TTC549 (cell line): ENCODE measurements around the gene CGB5.
"Not testable (repeated sequence)": the region's sequence is repeated elsewhere in the genome, so short reads cannot be mapped to it uniquely, and the experiment has no call there.

Experiments used
- FAIRE-seq: peaks from 2 replicates; lab custom pipeline; 2012; peaks lifted over from hg19 to GRCh38; lab: Jason Lieb, UNC

CGB5 gene

DNA sequence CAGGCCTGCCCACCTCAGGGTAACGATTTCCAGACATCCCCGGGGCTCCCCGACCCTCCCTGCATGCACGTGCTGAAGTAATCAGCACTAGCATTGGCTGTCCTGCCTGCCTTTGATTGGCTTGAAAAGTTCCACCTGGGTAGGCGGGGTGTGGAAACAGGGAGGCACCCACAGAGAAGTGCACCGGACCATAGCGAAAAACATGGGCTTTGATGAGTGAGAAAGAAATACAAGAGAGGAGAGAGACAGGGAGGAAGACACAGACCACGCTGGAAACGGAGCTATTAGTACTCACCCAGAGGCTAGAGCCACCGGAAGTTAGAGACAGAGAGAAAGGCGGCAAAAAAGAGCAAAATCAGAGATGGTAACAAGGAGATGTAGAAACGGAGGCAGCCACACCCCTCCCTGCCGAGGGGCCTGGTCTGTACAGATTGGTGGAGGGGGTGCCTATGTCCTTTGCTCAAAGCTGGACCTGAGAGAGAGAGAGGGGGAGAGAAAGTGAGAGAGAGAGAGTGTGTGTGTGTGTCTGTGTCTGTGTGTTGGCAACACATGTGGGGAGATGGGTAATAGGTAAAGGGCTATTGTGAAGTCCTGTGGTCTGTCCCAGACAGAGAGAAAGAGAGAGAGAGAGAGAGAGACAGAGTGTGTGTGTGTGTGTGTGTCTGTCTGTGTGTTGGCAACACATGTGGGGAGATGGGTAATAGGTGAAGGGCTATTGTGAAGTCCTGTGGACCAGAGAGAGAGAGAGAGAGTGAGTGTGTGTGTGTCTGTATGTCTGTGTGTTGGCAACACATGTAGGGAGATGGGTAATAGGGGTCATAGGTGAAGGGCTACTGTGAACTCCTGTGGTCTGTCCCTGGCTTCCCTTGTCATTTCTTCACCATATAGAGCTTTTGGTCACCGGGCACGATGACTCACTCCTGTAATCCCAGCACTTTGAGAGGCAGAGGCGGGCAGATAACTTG is 22.4 kb upstream of the CGB5 start:
- no peak for FAIRE-seq

DNA sequence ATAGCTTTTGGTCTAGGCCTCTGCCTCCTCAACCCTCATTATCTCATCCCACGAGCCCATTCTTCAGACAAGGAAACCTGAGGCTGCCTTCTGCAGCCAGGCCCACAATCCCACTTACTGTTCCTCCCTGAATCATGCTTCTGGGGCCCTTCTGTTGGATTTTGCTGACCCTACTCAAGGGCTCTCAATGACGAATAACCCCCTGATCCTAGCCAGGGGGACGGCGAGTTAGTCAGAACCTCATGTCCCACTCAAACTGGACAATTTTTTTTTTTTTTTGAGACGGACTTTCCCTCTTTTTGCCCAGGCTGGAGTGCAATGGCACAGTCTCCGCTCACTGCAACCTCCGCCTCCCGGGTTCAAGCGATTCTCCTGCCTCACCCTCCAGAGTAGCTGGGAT is 21.5 kb upstream of the CGB5 start:
- no peak for FAIRE-seq

DNA sequence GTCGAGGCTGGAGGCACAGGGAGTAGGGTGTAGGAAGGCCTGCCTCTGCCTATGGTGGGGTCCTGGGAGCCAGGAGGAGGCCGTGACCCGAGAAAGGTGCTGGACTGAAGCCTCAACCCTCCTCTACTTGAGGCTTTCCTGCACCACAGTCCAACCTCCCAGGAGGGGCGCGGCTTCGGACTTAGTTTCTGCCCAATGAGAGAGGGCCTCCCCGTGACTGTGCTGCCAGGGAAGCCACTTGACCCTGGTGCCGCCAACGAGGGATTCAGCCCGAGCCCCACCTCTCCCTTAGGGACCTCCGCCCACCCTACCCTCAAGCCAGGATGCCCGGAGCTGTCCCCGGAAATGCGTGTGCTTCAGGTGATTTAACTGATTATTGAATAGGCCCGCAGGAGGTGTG is 19.4 kb upstream of the CGB5 start, which contains the start of gene CGB3:
CGB3 (minus strand) TSS at position 101 of the 400 bp plus-strand sequence. CDS start 362 bp downstream, outside the sequence.
- FAIRE-seq = not testable (repeated sequence)

DNA sequence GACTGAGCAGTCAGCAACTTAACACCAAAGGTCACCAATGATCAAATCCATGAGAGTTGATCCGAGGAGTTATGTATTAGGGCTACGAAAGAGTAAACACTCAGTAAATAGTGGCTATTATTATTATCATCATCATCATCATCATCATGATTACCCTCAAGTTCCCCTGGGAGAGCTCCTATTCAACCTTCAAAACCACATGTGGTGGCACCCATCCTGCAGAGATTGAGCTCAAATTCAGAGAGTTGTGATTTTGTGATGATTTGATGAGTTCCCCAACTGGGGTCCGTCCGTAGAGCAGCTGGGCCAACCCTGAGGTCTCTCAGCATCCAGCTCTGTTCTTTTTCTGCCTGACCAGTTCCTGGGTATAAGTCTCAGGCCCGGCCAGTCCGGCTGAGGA is 18.6 kb upstream of the CGB5 start:
- not testable (repeated sequence) for FAIRE-seq

DNA sequence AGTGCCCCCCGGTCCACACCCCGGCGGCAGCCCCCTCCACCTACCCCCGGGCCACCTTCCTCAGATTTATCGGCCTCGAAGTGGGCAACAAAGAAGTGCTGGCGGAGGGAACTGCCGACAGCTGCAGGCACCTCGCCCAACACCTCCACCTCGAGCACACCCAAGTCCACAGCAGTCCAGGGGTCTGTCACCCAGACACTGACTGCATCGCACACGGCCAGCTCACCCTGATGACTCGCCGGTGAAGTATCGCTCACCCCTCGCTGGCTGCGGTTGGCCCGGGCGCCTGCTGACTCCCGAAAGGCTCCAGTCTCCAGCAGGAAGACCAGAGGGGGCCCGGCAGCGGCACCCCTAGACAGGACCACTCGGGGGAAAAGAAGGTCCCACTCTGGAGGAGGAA is 18.0 kb upstream of the CGB5 start:
- FAIRE-seq = not testable (repeated sequence)

DNA sequence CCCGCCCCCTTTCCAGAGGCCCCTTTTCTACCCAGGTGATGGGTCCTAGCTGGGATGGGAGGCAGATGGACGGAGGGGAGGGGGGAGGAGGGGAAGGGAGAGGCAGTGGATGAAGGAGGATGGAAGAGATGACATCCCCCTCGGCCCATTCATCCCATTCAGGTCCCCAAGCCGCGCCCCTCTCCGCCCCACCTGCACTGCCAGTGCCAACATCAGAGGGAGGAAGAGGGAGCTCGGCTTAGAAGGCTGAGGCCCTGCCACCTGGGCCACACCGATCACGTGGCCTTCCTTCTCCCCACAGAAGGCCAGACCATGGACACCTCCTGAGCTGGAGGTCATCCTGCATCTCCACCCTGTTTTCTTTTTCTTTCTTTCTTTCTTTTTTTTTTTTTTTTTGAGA is 15.0 kb upstream of the CGB5 start:
- FAIRE-seq = not testable (repeated sequence)

DNA sequence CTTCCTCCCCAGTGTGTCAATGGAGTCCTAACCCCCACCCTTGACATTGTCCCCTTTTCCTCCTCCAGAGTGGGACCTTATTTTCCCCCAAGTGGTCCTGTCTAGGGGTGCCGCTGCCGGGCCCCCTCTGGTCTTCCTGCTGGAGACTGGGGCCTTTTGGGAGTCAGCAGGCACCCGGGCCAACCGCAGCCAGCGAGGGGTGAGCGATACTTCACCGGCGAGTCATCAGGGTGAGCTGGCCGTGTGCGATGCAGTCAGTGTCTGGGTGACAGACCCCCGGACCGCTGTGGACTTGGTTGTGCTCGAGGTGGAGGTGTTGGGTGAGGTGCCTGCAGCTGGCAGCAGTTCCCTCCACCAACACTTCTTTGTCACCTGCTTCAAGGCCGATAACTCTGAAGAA is 13.9 kb upstream of the CGB5 start:
- FAIRE-seq = not testable (repeated sequence)

DNA sequence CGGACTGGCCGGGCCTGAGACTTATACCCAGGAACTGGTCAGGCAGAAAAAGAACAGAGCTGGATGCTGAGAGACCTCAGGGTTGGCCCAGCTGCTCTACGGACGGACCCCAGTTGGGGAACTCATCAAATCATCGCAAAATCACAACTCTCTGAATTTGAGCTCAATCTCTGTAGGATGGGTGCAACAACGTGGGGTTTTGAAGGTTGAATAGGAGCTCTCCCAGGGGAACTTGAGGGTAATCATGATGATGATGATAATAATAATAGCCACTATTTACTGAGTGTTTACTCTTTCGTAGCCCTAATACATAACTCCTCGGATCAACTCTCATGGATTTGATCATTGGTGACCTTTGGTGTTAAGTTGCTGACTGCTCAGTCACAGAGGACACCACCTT is 13.3 kb upstream of the CGB5 start:
- not testable (repeated sequence) for FAIRE-seq

DNA sequence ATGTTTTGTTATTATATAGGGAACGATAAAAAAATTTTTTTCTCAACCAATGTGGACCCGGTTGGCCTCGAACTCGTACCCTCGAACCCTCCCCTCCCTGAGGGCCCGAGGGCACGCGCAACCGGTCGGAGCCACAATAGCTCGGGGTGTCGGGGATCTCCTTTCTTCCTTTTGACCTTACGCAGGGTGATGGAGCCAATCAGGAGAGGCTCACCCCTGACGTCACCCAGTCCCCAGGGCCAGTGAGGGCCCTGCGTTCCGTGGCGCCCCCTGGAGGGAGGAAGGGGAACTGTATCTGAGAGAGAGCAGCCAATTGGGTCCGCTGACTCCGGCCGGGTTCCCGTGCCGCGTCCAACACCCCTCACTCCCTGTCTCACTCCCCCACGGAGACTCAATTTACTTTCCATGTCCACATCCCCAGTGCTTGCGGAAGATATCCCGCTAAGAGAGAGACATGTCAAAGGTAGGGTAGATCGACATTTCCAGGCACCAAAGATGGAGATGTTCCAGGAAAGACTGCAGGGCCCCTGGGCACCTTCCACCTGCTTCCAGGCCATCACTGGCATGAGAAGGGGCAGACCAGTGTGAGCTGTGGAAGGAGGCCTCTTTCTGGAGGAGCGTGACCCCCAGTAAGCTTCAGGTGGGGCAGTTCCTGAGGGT is 11.9 kb upstream of the CGB5 start, which contains the start of gene CGB2:
CGB2 (plus strand) TSS at position 249 of the 660 bp plus-strand sequence; CDS start at position 455, 206 bp downstream.
- not testable (repeated sequence) for FAIRE-seq

DNA sequence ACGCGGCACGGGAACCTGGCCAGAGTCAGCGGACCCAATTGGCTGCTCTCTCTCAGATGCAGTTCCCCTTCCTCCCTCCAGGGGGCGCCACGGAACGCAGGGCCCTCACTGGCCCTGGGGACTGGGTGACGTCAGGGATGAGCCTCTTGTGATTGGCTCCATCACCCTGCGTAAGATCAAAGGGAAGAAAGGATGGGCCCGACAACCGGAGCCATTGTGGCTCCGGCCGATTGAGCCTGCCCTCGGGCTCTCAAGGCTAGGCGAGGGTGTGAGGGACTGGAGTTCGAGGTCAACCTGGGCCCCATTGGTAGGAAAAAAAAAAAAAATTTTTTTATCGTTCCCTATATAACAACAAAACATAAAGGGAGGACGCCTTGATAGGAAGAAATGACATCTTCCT is 6.8 kb upstream of the CGB5 start, which contains the start of gene CGB1:
CGB1 (minus strand) TSS at position 81 of the 400 bp plus-strand sequence. CDS start 184 bp downstream, outside the sequence.
- FAIRE-seq = not testable (repeated sequence)

DNA sequence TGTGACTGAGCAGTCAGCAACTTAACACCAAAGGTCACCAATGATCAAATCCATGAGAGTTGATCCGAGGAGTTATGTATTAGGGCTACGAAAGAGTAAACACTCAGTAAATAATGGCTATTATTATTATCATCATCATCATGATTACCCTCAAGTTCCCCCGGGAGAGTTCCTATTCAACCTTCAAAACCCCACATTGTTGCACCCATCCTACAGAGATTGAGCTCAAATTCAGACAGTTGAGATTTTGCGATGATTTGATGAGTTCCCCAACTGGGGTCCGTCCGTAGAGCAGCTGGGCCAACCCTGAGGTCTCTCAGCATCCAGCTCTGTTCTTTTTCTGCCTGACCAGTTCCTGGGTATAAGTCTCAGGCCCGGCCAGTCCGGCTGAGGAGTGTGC is 5.5 kb upstream of the CGB5 start:
- not testable (repeated sequence) for FAIRE-seq

DNA sequence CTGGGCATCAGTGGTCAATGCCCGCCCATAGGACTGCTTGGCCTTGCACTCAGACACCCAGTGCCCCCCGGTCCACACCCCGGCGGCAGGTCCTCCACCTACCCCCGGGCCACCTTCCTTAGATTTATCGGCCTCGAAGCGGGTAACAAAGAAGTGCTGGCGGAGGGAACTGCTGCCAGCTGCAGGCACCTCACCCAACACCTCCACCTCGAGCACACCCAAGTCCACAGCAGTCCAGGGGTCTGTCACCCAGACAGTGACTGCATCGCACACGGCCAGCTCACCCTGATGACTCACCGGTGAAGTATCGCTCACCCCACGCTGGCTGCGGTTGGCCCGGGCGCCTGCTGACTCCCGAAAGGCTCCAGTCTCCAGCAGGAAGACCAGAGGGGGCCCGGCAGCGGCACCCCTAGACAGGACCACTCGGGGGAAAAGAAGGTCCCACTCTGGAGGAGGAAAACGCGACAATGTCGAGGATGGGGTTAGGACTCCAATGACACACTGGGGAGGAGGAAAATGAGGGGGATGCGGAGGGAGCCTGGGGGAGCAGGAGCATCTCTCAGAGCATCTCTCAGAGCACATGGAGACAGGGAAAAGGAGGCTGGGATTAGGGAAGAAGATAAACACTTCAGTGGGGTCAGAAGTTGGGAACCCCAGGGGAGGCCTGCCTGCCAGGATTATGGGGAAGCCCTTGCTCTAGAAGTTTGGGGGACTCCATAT is 4.9 kb upstream of the CGB5 start:
- not testable (repeated sequence) for FAIRE-seq

DNA sequence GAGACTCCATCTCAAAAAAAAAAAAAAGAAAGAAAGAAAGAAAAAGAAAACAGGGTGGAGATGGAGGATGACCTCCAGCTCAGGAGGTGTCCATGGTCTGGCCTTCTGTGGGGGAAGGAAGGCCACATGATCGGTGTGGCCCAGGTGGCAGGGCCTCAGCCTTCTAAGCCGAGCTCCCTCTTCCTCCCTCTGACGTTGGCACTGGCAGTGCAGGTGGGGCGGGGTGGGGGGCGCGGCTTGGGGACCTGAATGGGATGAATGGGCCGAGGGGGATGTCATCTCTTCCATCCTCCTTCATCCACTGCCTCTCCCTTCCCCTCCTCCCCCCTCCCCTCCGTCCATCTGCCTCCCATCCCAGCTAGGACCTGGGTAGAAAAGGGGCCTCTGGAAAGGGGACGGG is 3.9 kb upstream of the CGB5 start:
- not testable (repeated sequence) for FAIRE-seq

DNA sequence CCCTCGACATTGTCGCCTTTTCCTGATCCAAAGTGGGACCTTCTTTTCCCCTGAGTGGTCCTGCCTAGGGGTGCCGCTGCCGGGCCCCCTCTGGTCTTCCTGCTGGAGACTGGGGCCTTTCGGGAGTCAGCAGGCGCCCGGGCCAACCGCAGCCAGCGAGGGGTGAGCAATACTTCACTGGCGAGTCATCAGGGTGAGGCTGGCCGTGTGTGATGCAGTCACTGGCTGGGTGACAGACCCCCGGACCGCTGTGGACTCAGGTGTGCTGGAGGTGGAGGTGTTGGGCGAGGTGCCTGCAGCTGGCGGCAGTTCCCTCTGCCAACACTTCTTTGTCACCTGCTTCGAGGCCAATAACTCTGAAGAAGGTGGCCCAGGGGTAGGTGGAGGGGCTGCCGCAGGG is 1.5 kb upstream of the CGB5 start:
- FAIRE-seq = no peak

DNA sequence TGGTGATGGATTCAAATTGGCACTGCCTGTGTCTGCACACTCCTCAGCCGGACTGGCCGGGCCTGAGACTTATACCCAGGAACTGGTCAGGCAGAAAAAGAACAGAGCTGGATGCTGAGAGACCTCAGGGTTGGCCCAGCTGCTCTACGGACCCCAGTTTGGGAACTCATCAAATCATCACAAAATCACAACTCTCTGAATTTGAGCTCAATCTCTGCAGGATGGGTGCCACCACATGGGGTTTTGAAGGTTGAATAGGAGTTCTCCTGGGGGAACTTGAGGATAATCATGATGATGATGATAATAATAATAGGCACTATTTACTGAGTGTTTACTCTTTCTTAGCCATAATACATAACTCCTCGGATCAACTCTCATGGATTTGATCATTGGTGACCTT is 982 bp upstream of the CGB5 start:
- FAIRE-seq = not testable (repeated sequence)

DNA sequence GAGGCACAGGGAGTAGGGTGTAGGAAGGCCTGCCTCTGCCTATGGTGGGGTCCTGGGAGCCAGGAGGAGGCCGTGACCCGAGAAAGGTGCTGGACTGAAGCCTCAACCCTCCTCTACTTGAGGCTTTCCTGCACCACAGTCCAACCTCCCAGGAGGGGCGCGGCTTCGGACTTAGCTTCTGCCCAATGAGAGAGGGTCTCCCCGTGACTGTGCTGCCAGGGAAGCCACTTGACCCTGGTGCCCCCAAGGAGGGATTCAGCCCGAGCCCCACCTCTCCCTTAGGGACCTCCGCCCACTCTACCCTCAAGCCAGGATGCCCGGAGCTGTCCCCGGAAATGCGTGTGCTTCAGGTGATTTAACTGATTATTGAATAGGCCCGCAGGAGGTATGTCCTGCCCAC is 5.4 kb downstream of the CGB5 start, which contains the start of gene CGB8:
CGB8 (minus strand) TSS at position 101 of the 400 bp plus-strand sequence. CDS start 372 bp downstream, outside the sequence.
- not testable (repeated sequence) for FAIRE-seq

DNA sequence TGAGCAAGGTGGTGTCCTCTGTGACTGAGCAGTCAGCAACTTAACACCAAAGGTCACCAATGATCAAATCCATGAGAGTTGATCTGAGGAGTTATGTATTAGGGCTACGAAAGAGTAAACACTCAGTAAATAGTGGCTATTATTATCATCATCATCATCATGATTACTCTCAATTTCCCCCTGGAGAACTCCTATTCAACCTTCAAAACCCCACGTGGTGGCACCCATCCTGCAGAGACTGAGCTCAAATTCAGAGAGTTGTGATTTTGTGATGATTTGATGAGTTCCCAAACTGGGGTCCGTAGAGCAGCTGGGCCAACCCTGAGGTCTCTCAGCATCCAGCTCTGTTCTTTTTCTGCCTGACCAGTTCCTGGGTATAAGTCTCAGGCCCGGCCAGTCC is 6.2 kb downstream of the CGB5 start:
- FAIRE-seq = not testable (repeated sequence)

DNA sequence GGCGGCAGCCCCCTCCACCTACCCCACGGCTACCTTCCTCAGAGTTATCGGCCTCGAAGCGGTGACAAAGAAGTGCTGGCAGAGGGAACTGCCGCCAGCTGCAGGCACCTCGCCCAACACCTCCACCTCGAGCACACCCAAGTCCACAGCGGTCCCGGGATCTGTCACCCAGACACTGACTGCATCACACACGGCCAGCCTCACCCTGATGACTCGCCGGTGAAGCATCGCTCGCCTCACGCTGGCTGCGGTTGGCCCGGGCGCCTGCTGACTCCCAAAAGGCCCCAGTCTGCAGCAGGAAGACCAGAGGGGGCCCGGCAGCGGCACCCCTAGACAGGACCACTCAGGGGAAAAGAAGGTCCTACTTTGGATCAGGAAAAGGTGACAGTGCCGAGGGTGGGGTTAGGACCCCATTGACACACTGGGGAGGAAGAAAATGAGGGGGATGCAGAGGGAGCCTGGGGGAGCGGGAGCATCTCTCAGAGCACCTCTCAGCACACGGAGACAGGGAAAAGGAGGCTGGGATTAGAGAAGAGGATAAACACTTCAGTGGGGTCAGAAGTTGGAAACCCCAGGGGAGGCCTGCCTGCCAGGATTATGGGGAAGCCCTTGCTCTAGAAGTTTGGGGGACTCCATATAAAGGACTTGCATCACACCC is 6.9 kb downstream of the CGB5 start:
- not testable (repeated sequence) for FAIRE-seq

DNA sequence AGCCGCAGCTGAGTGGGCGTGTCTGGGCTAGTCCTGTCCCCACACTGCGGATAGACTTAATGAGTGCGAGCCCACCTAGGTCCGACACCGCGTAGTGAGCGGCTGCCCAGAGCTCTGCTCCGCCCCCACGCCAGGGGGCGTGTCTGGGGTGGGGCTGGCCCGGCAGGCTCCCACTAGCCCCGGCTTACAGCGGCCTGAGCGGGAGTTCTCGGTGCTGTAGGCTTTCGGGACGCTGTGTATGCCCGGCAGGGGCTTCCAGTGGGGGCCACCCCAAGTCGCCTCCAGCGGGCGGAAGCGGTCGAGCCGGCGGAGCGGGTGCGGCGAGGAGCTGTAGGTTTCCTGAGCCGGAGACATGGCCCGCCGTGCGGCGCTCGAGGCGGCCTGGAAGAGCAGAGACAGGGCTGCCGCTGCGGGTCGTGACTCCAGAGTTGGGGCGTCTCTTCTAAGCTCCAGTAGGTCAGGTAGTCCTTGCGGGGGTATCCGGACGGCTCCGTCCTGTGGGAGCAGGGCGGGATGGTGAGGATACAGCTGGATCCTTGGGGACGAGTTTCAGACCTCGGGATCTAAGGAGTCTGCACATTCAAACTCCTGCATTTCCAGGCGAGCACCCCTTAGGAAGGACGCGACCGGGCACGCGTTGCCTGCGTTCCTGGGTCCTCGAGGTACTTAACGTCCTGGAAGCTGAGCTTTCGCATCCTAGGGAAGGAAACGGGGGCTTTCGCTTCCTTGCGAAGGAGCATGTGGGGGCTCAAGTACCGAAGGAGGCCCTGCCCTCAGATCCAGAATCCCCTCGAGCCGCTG is 12.7 kb downstream of the CGB5 start:
- no peak for FAIRE-seq

DNA sequence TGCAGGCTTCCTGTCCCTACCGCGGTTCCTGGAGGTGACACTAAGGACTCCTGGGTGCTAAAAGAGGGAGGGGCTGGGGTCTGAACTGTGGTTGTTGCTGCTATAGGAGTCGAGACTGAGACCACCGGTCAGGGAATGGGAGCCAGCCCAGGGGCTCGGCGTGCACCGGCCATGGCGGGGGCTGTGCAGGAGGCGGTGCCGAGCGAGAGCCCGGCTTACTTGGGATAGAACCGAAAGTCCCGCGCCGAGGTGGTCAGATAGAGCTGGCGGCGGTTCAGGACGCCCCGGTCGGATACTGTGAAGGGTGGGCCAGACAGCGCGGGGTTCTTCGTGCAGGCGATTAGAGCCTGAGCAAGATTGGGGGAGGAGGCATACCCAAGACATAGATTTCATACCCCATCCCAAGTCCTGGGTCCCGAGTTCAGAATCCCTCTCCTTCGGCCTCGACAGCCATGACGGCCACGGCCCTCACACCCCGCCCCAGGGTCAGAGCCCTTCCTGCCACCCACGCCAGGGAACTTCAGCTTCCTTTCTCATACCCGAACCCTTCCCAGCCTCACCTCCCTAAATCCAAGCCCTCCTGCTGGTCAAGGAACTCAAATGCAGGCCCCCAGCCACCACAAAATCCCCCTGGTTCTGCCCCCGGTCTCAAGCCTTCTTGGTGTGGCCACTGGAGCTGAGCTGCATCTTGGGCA is 13.4 kb downstream of the CGB5 start:
- FAIRE-seq = not testable (repeated sequence)
